NB4 (cell line): ENCODE data around the gene MAPK14.

Source experiments
- CTCF ChIP-seq: IDR thresholded peaks from one replicate; pipeline ENCODE4 v1.5.1; 2012; ENCODE audit warnings: low read depth, low read length
- MAX ChIP-seq: IDR thresholded peaks from 2 replicates; pipeline ENCODE4 v1.6.1; 2011; ENCODE audit warnings: low read depth, low read length

- no peak for TF ChIP-seq CTCF
- no peak for TF ChIP-seq MAX
These were observed 26.3 kb downstream of the MAPK14 start for GRCh38 chr6:36053878-36054277.
